GM08714 (cell line): ENCODE results near the gene WASF3.

Experiments used
- H3K4me3 ChIP-seq: fragments of 200-500 bp; sonication (Bioruptor generic); 2 replicates; pipeline ENCODE4 v1.5.1; 2014; ENCODE audit warnings: mild to moderate bottlenecking, low read length, inconsistent platforms
- ZNF274 ChIP-seq: IDR thresholded peaks from 2 replicates; pipeline ENCODE4 v1.6.1; 2012; ENCODE audit warnings: mild to moderate bottlenecking, low read depth, low read length

WASF3 gene

DNA sequence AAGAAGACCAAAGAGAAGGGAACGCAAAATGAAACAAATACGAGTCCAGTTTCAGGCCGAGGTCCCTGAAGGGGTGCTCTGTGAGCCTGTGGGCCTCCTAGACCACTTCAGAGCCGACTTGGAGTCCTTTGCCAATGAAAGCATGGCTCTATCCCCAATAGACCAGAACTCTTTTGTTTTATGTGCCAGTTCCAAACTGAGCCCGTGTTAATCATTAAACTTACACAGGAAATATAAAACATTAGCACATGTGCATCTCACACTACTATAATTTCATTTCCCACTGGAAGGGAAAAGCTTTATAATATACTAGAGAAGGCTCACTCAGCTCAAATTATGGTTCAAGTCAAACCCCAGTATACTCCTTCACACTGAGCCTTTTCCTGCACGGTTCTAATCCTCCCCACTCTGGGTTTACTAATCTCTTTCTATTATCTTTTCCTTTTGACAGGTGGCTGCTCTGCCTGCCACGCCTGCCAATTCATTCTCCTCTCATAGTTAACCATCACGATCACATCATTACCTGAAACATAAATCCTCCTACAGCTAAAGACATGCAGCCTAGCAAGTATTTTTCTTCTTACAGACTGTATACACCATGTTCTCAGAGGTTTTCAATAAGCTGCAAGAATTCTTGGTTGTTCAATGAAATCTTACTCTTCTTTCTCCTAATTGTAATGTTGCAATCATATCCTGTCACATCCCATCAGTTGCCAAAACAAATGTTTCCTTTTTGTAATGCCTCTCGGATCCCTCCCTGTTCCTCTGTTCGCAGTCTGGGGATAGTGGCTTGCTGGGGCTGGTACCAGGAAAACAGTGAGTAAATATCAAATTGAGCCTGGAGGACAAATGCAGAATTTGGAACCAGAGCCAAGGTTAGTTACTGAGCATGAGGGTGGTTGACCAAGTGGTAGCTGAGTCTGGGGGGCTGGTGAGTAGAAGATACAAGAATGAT lies 18.8 kb upstream of the WASF3 start:
- TF ChIP-seq ZNF274, result no peak
- H3K4me3 ChIP-seq, result no peak overlapping the region

- no peak overlapping the region for H3K4me3 ChIP-seq
- no peak for TF ChIP-seq ZNF274
Measured at GRCh38 chr13:26539738-26540292, 17.7 kb upstream of the WASF3 start.

GRCh38 chr13:26540334-26540733 lies 17.1 kb upstream of the WASF3 start:
- no peak for TF ChIP-seq ZNF274
- no peak overlapping the region for H3K4me3 ChIP-seq

DNA sequence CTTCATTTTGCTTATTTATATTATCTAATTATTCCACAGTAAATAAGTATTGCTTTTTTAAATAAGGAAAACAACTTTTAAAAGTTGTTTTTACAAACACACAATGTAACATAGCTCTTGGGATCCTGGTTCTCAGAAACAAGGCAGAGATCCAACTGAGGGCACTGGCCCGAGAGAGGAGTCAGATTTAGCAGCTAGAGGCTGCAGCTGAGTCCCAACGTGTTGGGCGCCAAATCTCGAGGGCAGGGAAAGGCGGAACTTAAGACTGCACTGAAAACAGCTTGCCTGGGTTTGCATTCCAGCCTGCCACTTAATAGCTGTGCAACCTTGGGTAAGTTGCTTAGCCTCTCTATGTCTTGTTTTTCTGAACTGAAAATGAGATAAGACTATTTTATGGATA lies 16.4 kb upstream of the WASF3 start:
- no peak for TF ChIP-seq ZNF274
- H3K4me3 ChIP-seq, result no peak overlapping the region

DNA sequence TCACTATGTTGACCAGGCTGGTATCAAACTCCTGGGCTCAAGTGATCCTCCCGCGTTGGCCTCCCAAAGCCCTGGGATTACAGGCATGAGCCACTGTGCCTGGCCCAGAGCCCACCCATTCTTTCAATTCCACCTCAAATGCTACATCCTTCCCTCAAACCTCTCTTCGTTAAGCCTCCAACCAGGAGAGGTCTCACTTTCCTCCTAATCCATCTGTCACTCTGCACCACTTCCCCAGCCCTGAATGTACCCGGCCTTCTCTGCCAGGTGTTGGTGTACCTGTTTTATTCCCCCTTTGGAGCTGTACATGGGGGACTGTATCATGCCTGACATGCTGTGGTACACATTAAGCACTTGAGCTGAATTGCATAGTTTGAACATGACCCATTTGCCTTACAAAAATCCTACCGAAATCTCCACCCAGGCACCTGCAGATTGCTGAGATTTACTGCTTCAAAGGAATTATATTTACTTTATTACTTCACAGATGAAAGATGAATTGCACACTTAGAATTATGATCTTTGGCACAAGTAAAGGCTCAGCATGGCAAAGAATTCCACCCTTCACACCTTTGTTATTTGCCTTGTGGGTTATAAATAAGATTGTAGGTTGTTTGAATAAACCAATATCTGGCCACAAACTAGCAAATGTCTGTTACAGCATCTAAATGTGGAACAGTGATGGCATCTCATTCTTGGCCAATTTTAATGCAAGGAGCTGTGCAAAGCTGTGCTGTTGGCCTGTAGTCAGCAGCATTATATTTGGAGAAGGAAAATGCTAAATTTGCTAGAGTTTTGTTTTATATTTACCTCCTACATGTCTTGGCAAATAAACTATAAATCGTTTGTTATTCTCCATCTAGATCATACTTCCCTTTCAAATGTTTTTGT lies 15.6 kb upstream of the WASF3 start:
- no peak for TF ChIP-seq ZNF274
- H3K4me3 ChIP-seq, result no peak overlapping the region

DNA sequence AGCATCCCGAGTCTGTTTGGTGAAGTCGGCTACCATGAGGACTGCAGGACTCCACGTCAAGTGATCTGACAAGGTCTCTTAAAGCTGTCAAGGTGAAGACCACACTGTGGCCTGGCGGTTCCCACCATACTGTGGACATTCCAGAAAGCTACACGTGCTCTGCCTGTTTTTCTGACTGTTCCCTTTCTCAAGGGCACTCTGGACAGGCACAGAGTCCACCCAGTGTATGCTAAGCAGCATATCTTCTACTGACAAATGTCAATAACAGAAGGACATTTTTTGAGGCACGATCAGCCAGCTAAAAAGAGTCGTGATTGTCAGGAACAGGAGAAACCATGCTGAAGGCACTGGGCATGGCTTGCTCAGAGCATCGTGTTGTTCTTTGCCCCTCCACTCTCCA lies 12.8 kb upstream of the WASF3 start:
- TF ChIP-seq ZNF274, result no peak
- no peak overlapping the region for H3K4me3 ChIP-seq

DNA sequence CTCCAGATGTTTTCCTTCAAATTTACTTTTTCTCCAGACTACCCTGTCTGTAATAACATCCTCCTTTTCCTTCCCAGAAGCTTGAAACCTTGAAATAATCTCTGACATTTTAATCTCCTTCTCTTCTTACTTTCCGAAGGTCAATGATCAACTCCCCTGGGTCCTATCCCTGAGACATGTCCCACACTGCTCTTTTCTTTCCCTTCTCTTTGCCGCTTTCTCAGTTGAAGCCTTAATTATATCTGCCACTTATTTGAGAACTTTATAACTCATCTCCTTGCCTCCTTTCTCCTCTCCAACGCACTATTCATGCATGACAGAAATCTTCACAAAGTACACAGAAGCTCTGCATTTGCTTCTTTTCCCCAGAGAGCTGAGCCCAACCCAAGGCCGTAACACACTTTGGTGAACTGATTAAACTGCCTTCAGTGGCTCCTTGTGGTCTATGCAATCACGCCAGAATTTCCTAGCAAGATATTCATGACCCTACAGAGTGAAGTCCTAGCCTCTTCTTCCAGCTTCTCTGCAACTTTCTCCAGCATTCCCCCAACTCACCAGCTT lies 9.2 kb upstream of the WASF3 start:
- H3K4me3 ChIP-seq, result no peak overlapping the region
- TF ChIP-seq ZNF274, result no peak

- TF ChIP-seq ZNF274, result no peak
Measured at GRCh38 chr13:26549713-26550112, 7.8 kb upstream of the WASF3 start.

GRCh38 chr13:26551255-26551860 lies 6.1 kb upstream of the WASF3 start:
- H3K4me3 ChIP-seq, result no peak overlapping the region
- no peak for TF ChIP-seq ZNF274

More at GRCh38 chr13:26549713-26550112, 7.8 kb upstream of the WASF3 start:
- no peak overlapping the region for H3K4me3 ChIP-seq

DNA sequence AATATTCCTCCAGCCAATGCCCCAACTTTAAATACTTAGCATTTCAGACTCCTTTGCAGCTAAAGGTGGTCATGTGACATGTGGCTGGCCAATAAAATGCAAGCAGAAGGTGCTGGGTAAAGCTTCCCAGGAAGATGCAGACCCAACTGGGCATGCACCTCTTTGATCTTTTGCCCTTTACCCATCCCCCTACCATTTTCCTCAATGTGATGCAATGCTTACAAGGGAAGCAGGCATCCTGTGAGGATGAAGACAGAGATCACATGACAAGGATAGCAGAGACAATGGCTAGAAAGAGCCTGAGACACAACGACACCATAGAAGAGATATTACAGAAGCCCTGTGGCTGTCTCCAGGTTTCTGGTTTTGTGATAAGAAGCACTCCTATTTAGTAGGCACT lies 2.1 kb upstream of the WASF3 start:
- TF ChIP-seq ZNF274, result no peak
- H3K4me3 ChIP-seq, result no peak overlapping the region

GRCh38 chr13:26557051-26557392 lies 461 bp upstream of the WASF3 start:
- H3K4me3 ChIP-seq, result no peak overlapping the region; the same call in 1 of the 2 replicates
- TF ChIP-seq ZNF274, result no peak

DNA sequence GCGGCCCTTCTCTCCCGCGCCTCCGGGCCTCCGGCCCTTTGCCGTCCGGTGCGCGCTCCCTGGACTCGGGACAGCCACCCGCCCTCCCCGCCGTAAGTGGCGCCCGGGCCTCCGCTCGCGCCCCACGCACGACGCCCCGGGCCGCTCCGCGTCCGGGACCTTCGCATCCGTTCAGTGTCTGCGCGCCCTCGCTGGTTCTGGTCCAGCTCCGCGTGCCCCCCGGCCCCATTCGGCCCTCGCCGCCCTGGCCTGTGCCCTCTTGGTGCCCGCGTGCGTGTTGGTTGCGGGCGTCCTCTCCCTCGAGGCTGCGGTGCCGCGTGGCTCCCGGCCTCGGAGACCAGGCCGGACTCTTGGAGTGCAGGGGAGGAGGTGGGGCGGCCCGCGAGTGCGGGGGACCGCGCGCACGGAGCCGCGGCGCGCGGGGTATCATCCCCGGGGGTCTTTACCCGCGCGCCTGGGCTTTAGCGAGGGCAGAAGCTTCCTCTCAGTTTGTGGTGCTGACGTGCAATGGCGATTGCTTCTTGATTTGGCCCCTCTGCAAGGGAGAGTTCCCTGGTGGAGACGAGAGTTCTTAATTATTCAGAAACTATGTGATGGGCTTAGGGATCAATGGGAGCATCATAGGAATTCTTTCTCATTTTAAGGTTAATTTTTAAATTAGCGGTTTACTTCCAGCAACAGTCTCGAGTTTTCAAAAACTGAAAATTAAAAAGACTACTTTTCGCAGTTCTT lies 757 bp downstream of the WASF3 start:
- peak overlapping the region; percentile 50 for H3K4me3 ChIP-seq
- no peak for TF ChIP-seq ZNF274

- no peak overlapping the region; the same call in 1 of the 2 replicates for H3K4me3 ChIP-seq
- TF ChIP-seq ZNF274, result no peak
Measured at GRCh38 chr13:26558987-26559386, 1.5 kb downstream of the WASF3 start.
